ENCODE results near the gene FRMD4A.

Gene FRMD4A

GRCh38 chr10:14330388-14331061 lies at the start of gene FRMD4A:
Gene FRMD4A (minus strand): TSS chr10:14330924.
- DNase-seq (ENCODE audit: low read depth in 2 of 2, low spot score in 1 of 2) = no peak

- DNase-seq (ENCODE audit: low read depth in 2 of 2, low spot score in 1 of 2) = no peak
Measured at GRCh38 chr10:14379556-14380280, 49.0 kb upstream of the FRMD4A start.

GRCh38 chr10:14378387-14378960 lies 47.8 kb upstream of the FRMD4A start:
- DNase-seq (ENCODE audit: low read depth in 2 of 2, low spot score in 1 of 2) = no peak

- DNase-seq (ENCODE audit: low read depth in 2 of 2, low spot score in 1 of 2) = no peak
Measured at GRCh38 chr10:14377591-14378175, 47.0 kb upstream of the FRMD4A start.

- no peak for DNase-seq (ENCODE audit: low read depth in 2 of 2, low spot score in 1 of 2)
Measured at GRCh38 chr10:14374745-14375445, 44.2 kb upstream of the FRMD4A start.

GRCh38 chr10:14372606-14373005 lies 41.9 kb upstream of the FRMD4A start:
- no peak for DNase-seq (ENCODE audit: low read depth in 2 of 2, low spot score in 1 of 2)

- DNase-seq (ENCODE audit: low read depth in 2 of 2, low spot score in 1 of 2) = no peak
Measured at GRCh38 chr10:14371581-14371980, 40.9 kb upstream of the FRMD4A start.

- no peak for DNase-seq (ENCODE audit: low read depth in 2 of 2, low spot score in 1 of 2)
Measured at GRCh38 chr10:14370894-14371293, 40.2 kb upstream of the FRMD4A start.

GRCh38 chr10:14369906-14370305 lies 39.2 kb upstream of the FRMD4A start:
- DNase-seq (ENCODE audit: low read depth in 2 of 2, low spot score in 1 of 2) = no peak

GRCh38 chr10:14366760-14367159 lies 36.0 kb upstream of the FRMD4A start:
- no peak for DNase-seq (ENCODE audit: low read depth in 2 of 2, low spot score in 1 of 2)

- DNase-seq (ENCODE audit: low read depth in 2 of 2, low spot score in 1 of 2) = no peak
Measured at GRCh38 chr10:14365266-14365665, 34.5 kb upstream of the FRMD4A start.

GRCh38 chr10:14362104-14362503 lies 31.4 kb upstream of the FRMD4A start:
- no peak for DNase-seq (ENCODE audit: low read depth in 2 of 2, low spot score in 1 of 2)

- DNase-seq (ENCODE audit: low read depth in 2 of 2, low spot score in 1 of 2) = no peak
Measured at GRCh38 chr10:14360961-14361360, 30.2 kb upstream of the FRMD4A start.

- DNase-seq (ENCODE audit: low read depth in 2 of 2, low spot score in 1 of 2) = no peak
Measured at GRCh38 chr10:14360515-14360914, 29.8 kb upstream of the FRMD4A start.

GRCh38 chr10:14358886-14359573 lies 28.3 kb upstream of the FRMD4A start:
- no peak for DNase-seq (ENCODE audit: low read depth in 2 of 2, low spot score in 1 of 2)

- DNase-seq (ENCODE audit: low read depth in 2 of 2, low spot score in 1 of 2) = no peak
Measured at GRCh38 chr10:14356921-14357320, 26.2 kb upstream of the FRMD4A start.

- DNase-seq (ENCODE audit: low read depth in 2 of 2, low spot score in 1 of 2) = no peak
Measured at GRCh38 chr10:14355750-14356149, 25.0 kb upstream of the FRMD4A start.

GRCh38 chr10:14353291-14353913 lies 22.7 kb upstream of the FRMD4A start:
- DNase-seq (ENCODE audit: low read depth in 2 of 2, low spot score in 1 of 2) = no peak

GRCh38 chr10:14350006-14350405 lies 19.3 kb upstream of the FRMD4A start:
- DNase-seq (ENCODE audit: low read depth in 2 of 2, low spot score in 1 of 2) = no peak

GRCh38 chr10:14349081-14349480 lies 18.4 kb upstream of the FRMD4A start:
- DNase-seq (ENCODE audit: low read depth in 2 of 2, low spot score in 1 of 2) = no peak
